Gastrocnemius medialis (tissue), 4 donors: Measurements from ENCODE around the gene CNGB1.

Experiments used
- CTCF ChIP-seq, 5 experiments: fragments of 450-650 bp in 3 of 5; fragments of 200-600 bp in 2 of 5; sonication (generic) in 2 of 5; IDR thresholded peaks in 4 of 5; conservative IDR thresholded peaks in 1 of 5; 1 replicate in 4 of 5; 2 replicates in 1 of 5; pipeline ENCODE4 v1.5.1; 2016 to 2019; ENCODE audit warnings: antibody characterized with exemption in 5 of 5, mild to moderate bottlenecking in 3 of 5, moderate library complexity in 3 of 5
- POLR2A ChIP-seq, 2 donors: fragments of 450-650 bp; IDR thresholded peaks; one replicate each; pipeline ENCODE4 v1.6.1; 2017; ENCODE audit warnings: antibody characterized with exemption in 2 of 2, mild to moderate bottlenecking in 2 of 2, moderate library complexity in 2 of 2

DNA sequence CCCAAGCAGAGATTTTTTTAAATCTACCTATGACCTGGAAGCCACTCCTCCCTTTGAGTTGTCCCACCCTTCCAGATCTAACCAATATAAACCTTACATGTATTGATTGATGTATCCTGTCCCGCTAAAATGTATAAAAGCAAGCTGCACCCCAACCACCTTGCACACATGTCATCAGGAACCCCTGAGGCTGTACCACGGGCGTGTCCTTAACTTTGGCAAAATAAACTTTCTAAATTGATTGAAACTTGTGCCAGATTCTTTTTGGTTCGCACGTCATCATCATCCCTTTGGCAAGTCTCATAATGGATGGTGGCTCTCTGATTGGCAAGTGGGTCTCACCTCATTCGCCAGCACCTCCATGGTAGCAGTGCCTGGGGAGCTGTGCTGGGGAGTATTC, 60.2 kb downstream of the CNGB1 start:
- TF ChIP-seq POLR2A (IDR thresholded peaks at IDR 0.05) (no peak), CTCF (IDR thresholded peaks at IDR 0.05 in 4 of 5, conservative IDR thresholded peaks at IDR 0.05 in 1 of 5) (no peak)
